SH-SY5Y (cell line): ENCODE data around the gene SLC39A13.

Experiments used
- GATA2 ChIP-seq: IDR thresholded peaks from 2 replicates; pipeline ENCODE4 v1.6.1; 2011; ENCODE audit warnings: mild to moderate bottlenecking, low read depth, low read length
- GATA3 ChIP-seq: IDR thresholded peaks from 2 replicates; pipeline ENCODE4 v1.6.1; 2011; ENCODE audit warnings: low read depth, mild to moderate bottlenecking, low read length, moderate library complexity

- TF ChIP-seq GATA2 = no peak
- no peak for TF ChIP-seq GATA3
Observed at GRCh38 chr11:47377571-47378009, 30.8 kb upstream of the SLC39A13 start.
